Activated T-helper 9 cell treated with anti-CD3 and anti-CD28 coated beads, Interleukin-2, amount 50 U/mL, for 16 hours (primary cell): ENCODE data around the gene SLC16A6.
"Not testable (repeated sequence)": the region's sequence is repeated elsewhere in the genome, so short reads cannot be mapped to it uniquely, and the experiment has no call there.

Experiments
- DNase-seq: peaks from one replicate; pipeline ENCODE4 v3.0.0-alpha.2; 2020; ENCODE audit warnings: low read depth

Gene SLC16A6

GRCh38 chr17:68314916-68315535 lies 24.1 kb upstream of the SLC16A6 start:
- no peak for DNase-seq

GRCh38 chr17:68310152-68310551 lies 19.2 kb upstream of the SLC16A6 start:
- peak; percentile 10 for DNase-seq

- not testable (repeated sequence) for DNase-seq
Observed at GRCh38 chr17:68309066-68309670, 18.2 kb upstream of the SLC16A6 start.

GRCh38 chr17:68308486-68308885 lies 17.6 kb upstream of the SLC16A6 start:
- DNase-seq: not testable (repeated sequence)

DNA sequence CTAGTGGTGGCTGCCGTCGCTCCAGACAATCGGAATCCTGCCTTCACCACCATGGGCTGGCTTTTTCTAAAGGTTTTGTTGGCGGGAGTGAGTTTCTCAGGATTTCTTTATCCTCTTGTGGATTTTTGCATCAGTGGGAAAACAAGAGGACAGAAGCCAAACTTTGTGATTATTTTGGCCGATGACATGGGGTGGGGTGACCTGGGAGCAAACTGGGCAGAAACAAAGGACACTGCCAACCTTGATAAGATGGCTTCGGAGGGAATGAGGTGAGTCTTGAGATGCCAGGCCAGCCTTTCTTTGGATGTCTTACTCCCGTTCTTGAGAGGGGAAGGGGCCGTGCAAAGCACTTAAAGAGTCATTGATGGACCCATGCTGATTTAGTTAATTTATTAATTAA lies 16.5 kb upstream of the SLC16A6 start:
- no peak for DNase-seq

DNA sequence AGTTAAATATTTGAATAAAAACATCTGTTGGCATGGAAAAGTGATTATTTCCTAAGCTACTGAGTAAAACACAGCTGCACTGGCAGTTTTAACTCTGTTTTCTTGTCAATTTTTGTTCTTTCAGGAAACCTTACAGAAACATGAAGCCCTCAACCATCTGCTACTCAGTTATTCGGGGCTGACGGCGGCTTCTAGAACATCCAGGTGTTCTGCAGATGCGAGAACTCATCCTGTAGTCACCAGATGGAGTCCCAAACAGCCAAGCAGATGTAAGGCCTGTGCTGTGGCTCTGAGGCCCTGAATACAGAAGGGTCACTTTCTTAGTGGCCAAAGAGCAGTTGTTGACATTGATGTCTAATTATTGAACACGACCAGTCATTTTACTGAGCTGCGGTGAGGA lies 15.9 kb upstream of the SLC16A6 start:
- no peak for DNase-seq

DNA sequence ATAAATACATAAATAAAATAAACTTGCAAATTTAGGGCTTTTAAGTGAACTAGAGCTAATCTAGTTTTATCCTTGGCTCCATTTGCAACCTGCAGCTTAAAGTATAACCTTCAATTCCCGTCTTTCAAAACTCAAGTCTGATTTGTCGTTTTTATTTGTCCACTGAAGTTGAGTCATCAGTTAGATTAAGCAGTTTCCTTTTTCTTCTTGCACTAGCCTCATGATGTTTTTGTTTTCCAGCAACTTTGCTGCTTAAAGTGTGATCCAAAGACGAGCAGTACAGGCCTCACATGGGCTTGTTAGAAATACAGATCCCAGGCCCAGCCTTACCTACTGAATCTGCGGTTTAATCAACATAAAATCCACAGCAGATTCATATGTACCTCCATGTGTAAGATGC lies 14.2 kb upstream of the SLC16A6 start:
- no peak for DNase-seq

GRCh38 chr17:68304706-68305105 lies 13.8 kb upstream of the SLC16A6 start:
- DNase-seq: no peak

- DNase-seq: no peak
Observed at GRCh38 chr17:68302666-68303065, 11.7 kb upstream of the SLC16A6 start.

DNA sequence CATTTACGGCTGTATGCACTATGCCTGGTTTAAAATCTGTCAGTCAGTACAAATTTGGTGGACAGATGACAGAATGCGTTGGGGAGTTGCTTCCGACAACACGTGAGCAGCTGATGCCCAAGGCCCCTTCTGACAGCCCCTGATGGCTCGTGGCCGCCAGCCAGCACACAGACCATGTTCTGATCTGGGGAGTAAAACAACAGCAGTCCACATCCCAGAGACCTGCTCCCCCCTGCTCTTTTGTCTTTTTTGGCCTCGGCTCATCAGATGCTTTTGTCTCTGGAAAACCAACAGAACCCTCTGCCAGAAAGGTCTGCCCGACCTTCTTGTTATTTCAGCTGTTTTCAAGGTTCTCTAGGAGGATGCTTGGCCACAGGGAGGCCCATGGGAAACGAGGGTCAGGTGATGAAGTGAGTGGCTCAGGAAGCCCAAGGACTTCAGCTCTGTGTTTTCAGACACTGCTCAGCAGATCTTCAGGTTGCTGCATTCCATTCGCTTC lies 11.2 kb upstream of the SLC16A6 start:
- no peak for DNase-seq

DNA sequence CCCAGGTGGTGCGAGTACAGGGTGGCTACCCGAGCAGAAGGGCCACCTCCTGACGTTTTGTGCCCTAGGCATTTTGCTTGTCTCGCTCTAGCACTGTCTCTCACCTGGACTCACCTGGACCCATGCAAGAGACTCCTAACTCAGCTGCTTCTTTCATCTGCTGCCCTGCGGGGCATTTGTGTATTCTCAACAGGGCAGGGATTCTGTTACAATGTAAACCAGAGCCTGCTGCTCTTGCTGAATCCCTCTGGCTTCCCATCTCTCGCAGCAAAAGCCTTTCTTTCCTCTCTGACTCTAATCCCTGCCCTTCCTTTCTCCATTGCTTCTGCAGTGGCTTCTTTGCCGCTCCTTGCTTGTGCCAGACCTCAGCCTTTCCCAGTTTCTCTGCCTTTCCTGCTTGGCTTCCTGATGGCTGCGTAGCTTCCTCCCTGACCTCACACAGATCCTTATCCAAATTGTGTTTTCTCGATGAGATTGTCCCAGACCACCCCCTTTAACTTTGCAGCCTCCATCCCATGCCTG lies 10.6 kb upstream of the SLC16A6 start:
- no peak for DNase-seq

DNA sequence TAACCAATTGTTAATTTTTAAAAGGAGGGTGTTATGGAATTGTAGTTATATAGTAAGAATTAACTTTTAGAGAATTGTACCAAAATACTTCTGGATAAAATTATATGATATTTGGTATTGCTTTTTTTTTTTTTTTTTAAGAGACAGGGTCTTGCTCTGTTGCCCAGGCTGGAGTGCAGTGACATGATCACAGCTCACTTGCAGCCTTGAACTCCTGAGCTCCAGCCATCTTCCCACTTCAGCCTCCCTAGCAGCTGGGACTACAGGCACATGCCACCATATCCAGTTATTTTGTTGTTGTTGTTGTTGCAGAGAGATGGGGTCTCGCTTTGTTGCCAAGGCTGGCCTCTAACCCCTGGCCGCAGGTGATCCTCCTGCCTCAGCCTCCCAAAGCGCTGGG lies 8.9 kb upstream of the SLC16A6 start:
- no peak for DNase-seq

GRCh38 chr17:68298601-68299000 lies 7.7 kb upstream of the SLC16A6 start:
- no peak for DNase-seq

GRCh38 chr17:68297195-68297594 lies 6.3 kb upstream of the SLC16A6 start:
- no peak for DNase-seq

DNA sequence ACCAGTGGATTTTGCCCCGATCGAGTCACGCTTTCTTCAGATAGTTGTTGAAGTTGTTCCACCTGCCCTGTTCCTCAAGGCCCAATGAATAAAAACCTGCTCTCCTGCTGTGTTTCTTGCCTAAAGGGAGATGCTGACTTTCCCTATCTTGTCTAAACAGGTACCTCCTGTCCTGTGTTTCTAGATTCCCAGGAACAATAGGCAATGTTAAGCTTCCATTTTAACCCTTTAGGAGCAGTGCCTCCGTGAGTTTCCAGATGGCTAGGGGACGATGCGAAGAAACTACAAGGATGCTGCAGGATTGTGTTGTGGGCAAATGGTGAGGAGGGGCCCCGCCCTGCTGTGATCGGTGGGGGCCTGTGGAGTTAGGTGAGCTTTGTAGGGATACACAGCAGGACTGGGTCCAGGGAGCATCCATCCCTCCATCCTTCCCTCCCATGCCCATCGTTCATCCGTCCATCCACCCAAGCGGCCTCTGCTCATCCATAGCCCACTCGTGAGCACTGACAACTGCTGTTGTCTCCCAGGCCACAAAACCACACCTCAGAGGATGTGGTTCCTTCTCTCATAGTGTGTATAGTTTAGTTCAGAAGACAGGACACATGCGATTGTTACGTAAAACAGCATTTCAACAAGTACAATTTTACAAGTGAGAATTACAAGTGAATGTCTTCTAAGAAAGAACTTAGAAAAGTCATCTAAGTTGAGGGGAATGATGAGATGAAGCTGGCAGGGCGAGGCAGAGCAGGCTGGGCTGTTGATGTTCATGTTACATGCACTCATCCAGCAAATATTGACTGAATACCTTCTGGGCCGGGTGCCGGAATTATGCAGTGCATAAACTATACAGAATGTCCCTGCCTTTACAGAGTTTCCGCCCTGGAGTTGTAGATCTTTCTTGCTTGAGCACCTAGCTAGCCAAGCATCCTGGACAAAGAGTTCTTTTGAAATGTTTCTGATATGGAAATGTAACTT lies 5.6 kb upstream of the SLC16A6 start:
- peak; percentile 8 for DNase-seq

DNA sequence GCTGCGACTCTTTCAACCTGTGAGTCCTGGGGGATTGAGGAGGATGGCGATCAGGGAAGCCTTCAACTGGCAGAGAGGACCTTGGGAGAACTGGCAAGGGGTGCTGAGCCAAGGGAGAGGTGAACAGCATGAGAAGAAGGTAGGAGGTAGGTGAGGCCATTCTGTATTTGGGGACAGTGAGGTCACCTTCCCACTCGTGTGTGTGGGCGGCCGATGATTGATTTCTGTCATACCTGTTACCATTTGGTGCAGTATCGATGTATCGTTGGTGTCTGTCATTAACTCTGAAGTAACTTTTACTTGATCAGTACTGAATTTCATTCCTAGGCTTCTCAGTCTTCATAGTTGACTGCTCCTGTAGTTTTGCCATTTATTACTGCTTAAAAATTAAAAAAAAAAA lies 4.2 kb upstream of the SLC16A6 start:
- peak; percentile 34 for DNase-seq

- no peak for DNase-seq
Observed at GRCh38 chr17:68294617-68295016, 3.7 kb upstream of the SLC16A6 start.

GRCh38 chr17:68294196-68294555 lies 3.2 kb upstream of the SLC16A6 start:
- DNase-seq: no peak

DNA sequence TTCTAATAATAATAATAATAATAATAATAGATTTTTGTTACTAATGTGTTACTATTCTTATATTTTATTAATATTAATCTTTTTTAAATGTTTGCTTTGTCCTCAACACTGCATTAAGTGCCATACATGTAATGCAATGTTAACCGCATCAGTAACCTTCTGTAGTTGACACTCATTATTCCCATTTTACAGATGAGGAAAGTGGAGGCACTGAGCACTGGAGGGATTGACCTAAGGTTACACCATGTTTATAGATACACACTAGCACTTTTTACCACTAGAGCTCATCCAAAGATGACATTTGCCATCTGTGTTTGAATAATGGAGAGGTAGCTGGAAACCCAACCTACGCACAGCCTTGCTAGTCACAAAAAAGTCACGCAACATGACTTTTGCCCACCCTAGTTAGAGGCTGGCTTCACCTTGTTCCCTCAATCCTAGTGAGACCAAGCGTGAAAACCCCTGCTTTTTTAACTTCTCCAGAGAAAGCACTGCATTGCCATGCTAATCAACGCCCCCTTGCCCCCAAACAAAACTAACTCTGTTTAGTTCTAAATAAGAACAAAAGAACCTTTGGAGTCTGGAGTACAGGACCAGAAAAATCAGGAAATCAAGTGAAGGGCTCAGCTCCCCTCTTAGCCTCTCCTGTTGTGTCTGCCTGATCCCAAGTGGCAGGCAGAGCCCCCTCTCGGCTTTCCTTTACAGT lies 2.7 kb upstream of the SLC16A6 start:
- no peak for DNase-seq

DNA sequence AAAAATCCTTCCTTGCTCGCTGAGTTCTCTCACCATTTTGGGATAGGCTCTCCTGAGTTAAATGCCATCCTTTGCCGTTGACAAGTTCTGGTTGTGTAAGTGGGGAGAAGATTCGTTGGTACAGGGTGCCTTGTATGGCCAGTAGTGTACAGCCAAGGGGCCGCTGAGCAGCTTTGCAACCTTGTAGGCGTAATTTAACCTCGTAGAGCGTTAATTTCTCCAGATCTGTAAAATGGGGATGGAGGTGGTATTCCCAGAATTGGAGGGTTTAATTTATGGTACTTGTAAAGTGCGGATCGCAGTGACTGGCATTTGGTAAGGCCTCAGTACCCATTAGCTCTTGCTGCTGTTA lies 1.7 kb upstream of the SLC16A6 start:
- DNase-seq: no peak

DNA sequence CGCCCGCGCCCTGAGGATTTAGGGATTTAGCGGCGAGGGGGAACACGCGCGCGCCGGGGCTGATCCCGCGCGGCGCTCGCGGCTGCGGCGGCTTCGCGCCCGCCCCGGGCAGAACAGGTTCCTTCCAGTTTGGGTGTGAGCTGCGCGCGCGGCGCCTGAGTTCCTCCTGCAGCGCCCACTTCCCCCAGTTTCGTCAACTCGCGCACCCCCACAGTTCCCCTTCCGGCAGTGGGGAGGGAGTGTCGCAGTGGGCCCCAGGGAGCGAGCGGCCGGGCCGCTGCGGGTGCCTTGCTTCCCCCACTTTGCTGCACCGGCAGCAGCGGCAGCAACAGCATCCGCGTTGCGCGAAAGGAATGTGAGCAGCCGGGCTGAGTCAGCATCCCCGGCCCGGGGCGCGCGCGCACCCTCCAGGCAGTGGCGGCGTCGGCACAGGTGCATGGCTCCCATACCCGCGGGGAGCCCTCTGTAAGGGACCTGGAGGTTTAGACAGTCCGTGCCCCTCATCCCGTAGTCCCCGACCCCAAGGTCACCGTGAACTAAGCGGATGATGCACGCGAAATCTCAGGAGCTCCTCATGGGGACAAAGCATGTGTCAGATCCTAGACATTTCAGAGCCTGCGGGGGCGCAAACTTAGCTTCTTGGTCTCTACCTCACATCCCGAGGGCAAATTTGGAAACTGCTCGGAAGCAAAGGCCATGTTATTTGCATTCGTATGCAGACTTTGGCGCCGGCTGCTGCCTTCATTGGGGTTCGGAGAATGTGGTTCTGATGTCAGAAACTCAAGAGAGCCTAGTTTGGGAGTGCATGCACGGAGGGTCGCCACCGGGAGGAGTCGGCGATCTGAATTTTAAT lies 1.1 kb upstream of the SLC16A6 start:
- peak; percentile 86 for DNase-seq
